HG03354 (cell line): ENCODE measurements around the gene CSNK1G2.

ENCODE experiments used
- ATAC-seq: cut with Tn5 transposase; IDR thresholded peaks from one replicate; pipeline ENCODE4 v1.9.1; 2021; ENCODE audit warnings: mild to moderate bottlenecking; ENCODE audit not compliant: unreplicated experiment, poor library complexity, severe bottlenecking

CSNK1G2 gene

DNA sequence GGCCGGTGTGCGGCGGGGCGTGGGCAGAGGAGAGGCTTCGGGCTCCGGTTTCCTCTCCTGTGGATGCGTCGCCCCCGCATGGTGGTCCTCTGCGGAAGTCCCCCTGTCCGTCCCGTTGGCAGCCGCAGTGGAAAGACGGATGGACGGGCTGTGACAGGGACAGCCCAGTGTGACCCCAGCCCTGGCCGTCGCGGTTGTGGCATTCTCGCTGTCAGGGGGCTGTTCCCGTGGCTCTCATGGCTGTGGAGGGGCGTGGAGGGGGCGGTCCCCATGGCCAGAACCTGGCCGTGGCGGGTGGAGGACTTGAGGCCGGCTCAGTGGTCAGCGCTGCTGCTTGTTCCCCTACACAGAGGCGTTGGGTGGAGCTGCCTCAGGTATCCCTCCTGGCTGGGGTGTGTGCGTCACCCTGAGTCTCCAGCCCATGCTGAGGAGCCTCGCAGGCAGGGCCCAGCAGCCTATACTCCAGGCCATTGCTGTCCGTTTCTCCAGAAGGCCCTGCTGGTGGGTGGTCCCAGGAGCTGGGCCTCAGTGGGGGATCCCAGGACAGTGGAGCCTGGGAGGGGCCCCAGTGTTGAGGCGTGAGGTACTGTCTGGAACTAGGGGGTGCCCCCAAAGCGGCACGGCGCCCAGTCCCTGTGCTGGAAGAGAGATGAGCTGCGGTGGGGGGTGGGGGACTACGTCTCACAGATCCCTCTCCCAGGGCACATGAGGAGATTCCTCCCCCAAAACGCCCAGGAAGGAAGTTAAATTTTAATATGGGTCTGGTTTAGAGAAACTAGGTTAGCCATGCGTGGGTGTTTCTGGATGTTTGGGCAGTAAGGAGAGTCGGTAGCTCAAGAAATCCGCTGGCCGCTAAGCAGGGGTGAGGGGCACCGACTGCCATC lies 20.3 kb downstream of the CSNK1G2 start:
- ATAC-seq = no peak

GRCh38 chr19:1962674-1963073 lies 21.7 kb downstream of the CSNK1G2 start:
- no peak for ATAC-seq

- ATAC-seq = no peak
Observed at GRCh38 chr19:1967087-1967608, 26.2 kb downstream of the CSNK1G2 start.

DNA sequence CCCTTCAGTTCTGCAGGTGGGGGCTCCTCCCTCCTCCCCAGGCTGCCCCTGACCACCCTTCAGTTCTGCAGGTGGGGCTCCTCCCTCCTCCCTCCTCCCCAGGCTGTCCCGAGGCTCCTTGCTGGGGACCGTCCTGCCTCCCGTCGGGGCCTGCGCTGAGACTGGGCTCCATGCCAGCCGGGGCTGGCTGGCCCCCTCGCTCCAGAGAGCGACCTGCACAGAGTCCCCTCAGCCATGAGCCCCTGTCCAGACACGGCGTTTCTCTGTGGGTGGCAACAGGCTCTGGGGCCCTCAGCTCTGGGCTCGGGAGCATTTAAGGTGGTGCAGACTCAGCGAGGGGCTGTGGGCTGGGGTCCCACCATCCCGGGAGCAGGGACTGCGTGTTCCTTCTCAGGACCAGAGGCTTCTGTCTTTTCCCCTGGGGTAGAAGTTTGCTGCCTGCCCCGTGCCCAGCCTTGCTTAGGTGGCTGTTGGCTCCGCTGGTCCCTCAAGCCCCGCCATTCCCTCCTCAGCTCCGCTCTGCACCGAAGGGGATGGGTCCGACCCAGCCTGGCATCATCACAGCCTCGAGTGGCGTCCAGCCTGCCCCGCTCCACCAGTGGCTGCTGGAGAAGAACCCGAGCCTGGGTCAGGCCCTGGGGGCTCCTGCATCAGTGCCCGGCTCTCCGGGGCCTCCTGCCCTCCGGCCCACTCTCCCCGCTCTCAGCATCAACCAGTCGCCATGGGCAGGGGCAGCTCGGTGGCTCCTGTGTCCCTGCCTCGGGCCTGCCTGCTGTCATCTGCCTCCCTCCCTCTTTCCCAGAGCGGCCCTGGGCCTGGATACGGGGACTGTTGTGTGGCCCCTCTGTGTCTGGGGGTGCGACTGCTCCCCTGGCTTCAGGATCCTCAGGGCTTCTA lies 27.6 kb downstream of the CSNK1G2 start:
- no peak for ATAC-seq

GRCh38 chr19:1969176-1970002 lies 28.4 kb downstream of the CSNK1G2 start:
- ATAC-seq = no peak

DNA sequence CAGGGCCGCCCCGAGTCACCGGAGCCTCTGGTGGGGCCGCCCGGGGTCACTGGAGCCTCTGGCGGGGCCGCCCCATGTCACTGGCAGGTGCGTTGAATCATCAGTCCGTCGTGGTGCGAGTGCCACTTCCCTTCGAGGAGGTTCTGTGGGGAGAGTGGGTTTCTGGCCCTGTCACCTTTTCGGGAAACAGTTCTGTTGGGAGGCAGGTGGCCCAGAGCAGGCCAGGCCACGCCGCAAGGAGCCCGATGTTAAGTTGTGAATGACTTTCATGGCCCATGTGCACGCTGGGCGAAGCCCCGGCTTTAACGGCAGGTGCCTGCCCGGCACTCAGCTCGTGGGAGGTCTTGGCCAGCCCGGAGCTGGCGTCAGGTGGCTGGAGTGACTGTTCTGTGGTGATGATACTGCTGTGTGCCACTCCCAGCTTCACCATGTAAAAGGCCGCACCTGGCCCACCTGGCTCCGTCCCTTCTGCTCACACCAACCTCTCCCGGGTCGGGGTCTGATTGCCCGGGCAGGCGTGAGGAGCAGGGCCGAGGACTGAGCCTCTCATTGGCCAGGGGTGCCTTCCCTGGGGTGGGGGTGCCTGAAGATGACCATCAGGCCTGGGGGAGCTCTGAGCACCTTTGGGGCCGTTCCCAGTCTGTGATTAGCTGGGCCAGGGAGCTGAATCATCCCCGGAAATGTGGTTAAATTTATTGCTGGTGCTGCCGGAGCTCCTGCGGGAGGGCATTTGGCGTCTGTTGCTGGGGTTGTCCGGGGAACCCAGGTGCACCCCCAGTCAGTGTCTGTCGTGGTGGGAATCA lies 29.2 kb downstream of the CSNK1G2 start:
- no peak for ATAC-seq

- ATAC-seq = no peak
Observed at GRCh38 chr19:1970806-1971502, 30.0 kb downstream of the CSNK1G2 start.

DNA sequence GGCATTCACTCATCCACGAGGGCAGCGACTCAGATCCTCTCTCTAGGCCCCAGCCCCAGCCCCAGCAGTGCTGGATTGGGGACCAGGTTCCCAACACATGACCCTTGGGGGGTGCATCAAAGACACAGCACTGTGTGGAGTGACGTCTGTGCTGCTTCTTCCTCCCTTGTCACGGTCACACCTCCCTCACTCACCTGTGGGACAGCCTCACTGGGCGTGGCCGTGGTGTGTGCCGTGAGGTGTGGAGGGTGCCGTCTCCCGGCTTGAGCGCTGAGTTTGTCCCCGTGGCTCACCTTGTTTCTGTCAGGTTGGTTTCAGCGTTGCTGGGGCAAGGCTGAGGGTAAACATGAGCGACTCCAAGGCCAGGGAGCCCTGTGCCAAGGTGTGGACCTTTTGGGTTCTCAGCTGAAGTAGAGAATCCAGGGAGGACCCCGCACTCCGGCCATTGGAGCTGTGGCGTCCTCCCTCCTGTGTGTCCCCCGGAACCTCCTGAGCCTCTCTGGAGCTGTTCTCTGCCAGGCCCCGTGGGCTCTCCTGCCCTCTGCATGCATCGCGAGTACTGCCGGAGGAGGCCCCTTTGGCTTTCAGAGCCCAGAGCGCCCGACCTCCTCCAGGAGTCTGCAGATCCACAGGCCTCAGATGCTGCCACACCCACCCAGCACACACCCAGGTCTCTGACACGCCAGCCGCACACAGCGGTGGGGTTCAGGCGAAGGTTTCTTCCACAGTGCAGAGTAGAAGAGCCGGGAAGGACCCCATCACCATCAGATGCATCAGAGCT lies 33.6 kb downstream of the CSNK1G2 start:
- ATAC-seq = no peak

DNA sequence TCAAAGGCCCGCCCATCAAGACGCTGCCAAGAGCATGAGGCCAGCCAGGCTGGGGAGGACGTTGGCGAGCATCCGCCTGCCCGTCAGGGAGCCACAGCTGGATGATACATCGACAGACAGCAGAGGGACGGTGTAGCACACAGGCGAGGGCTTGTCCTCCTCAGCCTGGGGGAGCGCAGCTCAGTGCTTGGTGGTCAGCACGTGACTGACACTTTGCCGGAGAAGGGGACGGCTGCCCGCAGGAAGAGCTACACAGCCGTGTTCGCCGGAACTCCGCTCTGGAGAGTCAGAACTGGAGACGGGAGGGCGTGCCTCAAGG lies 34.1 kb downstream of the CSNK1G2 start:
- ATAC-seq = no peak

- no peak for ATAC-seq
Observed at GRCh38 chr19:1977120-1977519, 36.1 kb downstream of the CSNK1G2 start.

- ATAC-seq = no peak
Observed at GRCh38 chr19:1978346-1978894, 37.4 kb downstream of the CSNK1G2 start.

DNA sequence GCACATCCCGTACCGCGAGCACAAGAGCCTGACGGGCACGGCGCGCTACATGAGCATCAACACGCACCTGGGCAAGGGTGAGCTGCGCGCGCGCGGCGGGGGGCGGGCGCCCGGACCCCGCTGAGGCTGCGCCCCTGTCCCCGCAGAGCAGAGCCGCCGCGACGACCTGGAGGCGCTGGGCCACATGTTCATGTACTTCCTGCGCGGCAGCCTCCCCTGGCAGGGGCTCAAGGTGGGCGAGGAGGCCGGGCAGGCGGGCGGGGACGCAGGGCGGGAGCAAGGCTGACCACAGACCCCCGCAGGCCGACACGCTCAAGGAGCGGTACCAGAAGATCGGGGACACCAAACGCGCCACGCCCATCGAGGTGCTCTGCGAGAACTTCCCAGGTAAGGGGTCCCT lies 38.0 kb downstream of the CSNK1G2 start:
- ATAC-seq = no peak

GRCh38 chr19:1979642-1980041 lies 38.7 kb downstream of the CSNK1G2 start:
- no peak for ATAC-seq

DNA sequence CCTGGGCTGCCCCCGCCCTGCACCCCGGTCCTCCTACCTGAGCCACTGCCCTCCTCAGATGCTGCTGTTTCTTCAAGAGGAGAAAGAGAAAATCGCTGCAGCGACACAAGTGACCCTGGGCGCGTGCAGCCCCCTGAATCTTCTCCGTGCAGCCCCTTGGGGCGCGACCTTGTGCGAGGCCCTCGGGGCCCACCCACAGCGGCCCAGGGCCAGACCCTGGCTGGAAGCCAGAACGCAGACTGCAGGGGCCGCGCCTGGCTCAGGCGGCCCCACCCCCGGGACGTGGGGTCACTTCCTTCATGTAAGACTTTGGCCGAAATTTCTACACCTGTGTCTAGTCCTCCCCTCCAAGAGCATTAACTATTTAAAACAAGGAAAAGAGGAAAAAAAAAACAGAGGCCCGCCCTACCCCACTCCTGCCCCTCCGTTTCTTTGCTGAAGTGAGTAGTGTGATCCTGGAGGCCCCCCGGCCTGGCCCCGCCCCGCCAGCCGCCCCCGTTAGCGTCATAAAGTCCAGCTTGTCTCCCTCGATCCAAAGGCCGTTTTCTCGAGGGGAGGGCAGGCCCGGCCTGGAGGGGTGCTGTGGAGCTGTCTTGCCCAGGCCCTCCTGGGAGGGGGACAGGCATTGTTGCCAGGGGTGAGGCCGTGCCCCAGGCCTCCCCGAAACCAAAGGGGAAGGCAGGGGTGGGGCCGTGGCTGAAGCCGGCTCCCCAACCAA lies 39.3 kb downstream of the CSNK1G2 start:
- no peak for ATAC-seq

- ATAC-seq = no peak
Observed at GRCh38 chr19:1980809-1981181, 39.8 kb downstream of the CSNK1G2 start.

DNA sequence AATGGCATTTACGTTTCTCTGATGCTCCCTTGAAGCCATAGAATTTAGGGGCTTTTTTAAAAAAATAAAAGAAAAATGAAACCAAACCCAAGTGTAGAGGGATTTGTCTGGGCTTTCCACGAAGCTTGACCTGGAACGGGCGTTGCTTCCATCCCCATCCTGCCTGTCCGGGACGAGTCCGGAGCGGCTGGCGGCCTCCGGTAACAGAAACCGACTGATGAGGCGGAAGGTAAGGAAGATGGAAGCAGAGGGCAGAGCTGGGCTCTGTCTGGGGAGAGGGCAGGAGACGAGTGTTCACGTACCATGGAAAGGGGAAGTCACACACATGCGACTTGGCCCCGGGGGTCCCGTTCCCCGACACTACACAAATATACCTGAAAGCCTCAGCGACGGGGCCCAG lies 40.3 kb downstream of the CSNK1G2 start:
- no peak for ATAC-seq

- ATAC-seq = no peak
Observed at GRCh38 chr19:1984357-1984756, 43.4 kb downstream of the CSNK1G2 start.
